Measurements from ENCODE around the gene TRAPPC6A. TPM values are rescaled to one million over a fixed set of nuclear protein-coding genes. Genes with fewer than 3 reads are reported as not detected.

Gene TRAPPC6A
- total RNA-seq: 40.4 and 43.8 TPM in 2 replicates
- long read RNA-seq, partial matches to known transcripts: 0 of 7 reads
- long read RNA-seq, other reads (novel, unspliced or antisense): 2 of 7 reads

- DNase-seq (ENCODE audit: low spot score, unreplicated experiment): no peak
- H3K36me3 Mint-ChIP-seq (ENCODE audit: insufficient read depth): peaks cover 1% of the 10 kb centered on the region
- TF ChIP-seq, protein P1, sequence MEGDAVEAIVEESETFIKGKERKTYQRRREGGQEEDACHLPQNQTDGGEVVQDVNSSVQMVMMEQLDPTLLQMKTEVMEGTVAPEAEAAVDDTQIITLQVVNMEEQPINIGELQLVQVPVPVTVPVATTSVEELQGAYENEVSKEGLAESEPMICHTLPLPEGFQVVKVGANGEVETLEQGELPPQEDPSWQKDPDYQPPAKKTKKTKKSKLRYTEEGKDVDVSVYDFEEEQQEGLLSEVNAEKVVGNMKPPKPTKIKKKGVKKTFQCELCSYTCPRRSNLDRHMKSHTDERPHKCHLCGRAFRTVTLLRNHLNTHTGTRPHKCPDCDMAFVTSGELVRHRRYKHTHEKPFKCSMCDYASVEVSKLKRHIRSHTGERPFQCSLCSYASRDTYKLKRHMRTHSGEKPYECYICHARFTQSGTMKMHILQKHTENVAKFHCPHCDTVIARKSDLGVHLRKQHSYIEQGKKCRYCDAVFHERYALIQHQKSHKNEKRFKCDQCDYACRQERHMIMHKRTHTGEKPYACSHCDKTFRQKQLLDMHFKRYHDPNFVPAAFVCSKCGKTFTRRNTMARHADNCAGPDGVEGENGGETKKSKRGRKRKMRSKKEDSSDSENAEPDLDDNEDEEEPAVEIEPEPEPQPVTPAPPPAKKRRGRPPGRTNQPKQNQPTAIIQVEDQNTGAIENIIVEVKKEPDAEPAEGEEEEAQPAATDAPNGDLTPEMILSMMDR (IDR thresholded peaks at IDR 0.05; ENCODE audit: unreplicated experiment): no peak
- no peaks in the 10 kb centered on the region for H3K9me3 Mint-ChIP-seq (ENCODE audit: low read depth)
- no peaks in the 10 kb centered on the region for H3K27me3 Mint-ChIP-seq
- H3K4me1 Mint-ChIP-seq (ENCODE audit: low read depth): peaks cover 14% of the 10 kb centered on the region
- peak within 1 kb of the TSS; percentile 95 for H3K27ac Mint-ChIP-seq
- H3K4me3 Mint-ChIP-seq (ENCODE audit: low read depth): peak within 1 kb of the TSS; percentile 90
Measured at GRCh38 chr19:45177817-45178261, at the start of gene TRAPPC6A. Gene TRAPPC6A, minus strand, starts transcription at chr19:45178237. Its CDS starts 19 bp downstream, at chr19:45178218.

GRCh38 chr19:45224645-45225044, 46.6 kb upstream of the TRAPPC6A start:
- Mint-ChIP-seq H3K4me1 (ENCODE audit: low read depth) (no peaks in the 10 kb centered on the region), H3K27ac (no peak overlapping the region), H3K27me3 (peaks cover 46% of the 10 kb centered on the region)

DNA sequence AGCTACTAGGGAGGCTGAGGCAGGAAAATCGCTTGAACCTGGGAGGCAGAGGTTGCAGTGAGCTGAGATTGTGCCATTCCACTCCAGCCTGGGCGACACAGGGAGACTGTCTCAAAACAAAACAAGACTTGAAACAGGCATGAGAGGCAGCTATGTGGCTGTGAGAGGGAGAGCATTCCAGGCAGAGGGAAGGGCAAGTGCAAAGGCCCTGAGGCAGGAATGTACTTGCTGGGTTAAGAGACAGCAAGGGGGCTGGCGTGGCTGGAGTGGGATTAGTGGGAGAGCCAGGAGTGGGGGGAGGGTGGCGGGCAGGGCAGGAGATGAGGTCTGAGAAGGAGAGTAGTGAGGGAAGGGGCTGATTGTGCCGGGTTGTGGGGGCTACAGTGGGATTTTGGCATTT, 45.8 kb upstream of the TRAPPC6A start:
- Mint-ChIP-seq H3K36me3 (ENCODE audit: insufficient read depth) (no peaks in the 10 kb centered on the region), H3K4me1 (ENCODE audit: low read depth) (no peaks in the 10 kb centered on the region), H3K27me3 (peaks cover 51% of the 10 kb centered on the region), H3K4me3 (ENCODE audit: low read depth) (no peak overlapping the region), H3K9me3 (ENCODE audit: low read depth) (no peaks in the 10 kb centered on the region), H3K27ac (no peak overlapping the region)
- DNase-seq (ENCODE audit: low spot score, unreplicated experiment): no peak
- TF ChIP-seq, protein P1 (IDR thresholded peaks at IDR 0.05; ENCODE audit: unreplicated experiment): no peak

More at GRCh38 chr19:45224645-45225044, 46.6 kb upstream of the TRAPPC6A start:
- TF ChIP-seq, protein P1 (IDR thresholded peaks at IDR 0.05; ENCODE audit: unreplicated experiment): no peak
- H3K9me3 Mint-ChIP-seq (ENCODE audit: low read depth): no peaks in the 10 kb centered on the region
- no peaks in the 10 kb centered on the region for H3K36me3 Mint-ChIP-seq (ENCODE audit: insufficient read depth)
- no peak for DNase-seq (ENCODE audit: low spot score, unreplicated experiment)
- H3K4me3 Mint-ChIP-seq (ENCODE audit: low read depth): no peak overlapping the region

DNA sequence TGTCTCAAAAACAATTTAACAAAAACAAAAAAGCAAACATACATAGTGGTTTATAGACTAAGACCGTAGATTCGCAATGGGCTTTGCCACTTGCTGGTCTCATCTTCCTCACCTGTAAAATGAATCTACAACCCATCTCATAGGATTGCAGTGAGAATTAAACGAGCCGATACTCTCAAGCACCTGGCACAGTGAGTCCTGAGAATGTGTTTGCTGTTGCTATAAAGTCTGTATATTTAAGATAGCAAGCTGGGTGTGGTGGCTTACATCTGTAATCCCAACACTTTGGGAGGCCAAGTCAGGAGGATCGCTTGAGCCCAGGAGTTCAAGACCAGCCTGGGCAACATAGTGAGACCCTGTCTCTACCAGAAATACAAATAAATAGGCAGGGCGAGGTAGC, 44.7 kb upstream of the TRAPPC6A start:
- DNase-seq (ENCODE audit: low spot score, unreplicated experiment): no peak
- Mint-ChIP-seq H3K36me3 (ENCODE audit: insufficient read depth) (no peaks in the 10 kb centered on the region), H3K27ac (no peak overlapping the region), H3K9me3 (ENCODE audit: low read depth) (no peaks in the 10 kb centered on the region), H3K4me1 (ENCODE audit: low read depth) (no peaks in the 10 kb centered on the region), H3K27me3 (peaks cover 54% of the 10 kb centered on the region), H3K4me3 (ENCODE audit: low read depth) (no peak overlapping the region)
- TF ChIP-seq, protein P1 (IDR thresholded peaks at IDR 0.05; ENCODE audit: unreplicated experiment): no peak

GRCh38 chr19:45218911-45219743, 41.1 kb upstream of the TRAPPC6A start:
- peaks cover 73% of the 10 kb centered on the region for H3K27me3 Mint-ChIP-seq
- no peak overlapping the region for H3K27ac Mint-ChIP-seq
- TF ChIP-seq, protein P1 (IDR thresholded peaks at IDR 0.05; ENCODE audit: unreplicated experiment): no peak
- H3K9me3 Mint-ChIP-seq (ENCODE audit: low read depth): no peaks in the 10 kb centered on the region
- H3K4me3 Mint-ChIP-seq (ENCODE audit: low read depth): no peak overlapping the region
- no peaks in the 10 kb centered on the region for H3K36me3 Mint-ChIP-seq (ENCODE audit: insufficient read depth)
- DNase-seq (ENCODE audit: low spot score, unreplicated experiment): no peak
- peaks cover 3% of the 10 kb centered on the region for H3K4me1 Mint-ChIP-seq (ENCODE audit: low read depth)
